ENCODE measurements around the gene SLAMF1.
"Not testable (repeated sequence)": the region's sequence is repeated elsewhere in the genome, so short reads cannot be mapped to it uniquely, and the experiment has no call there.

Gene SLAMF1

DNA sequence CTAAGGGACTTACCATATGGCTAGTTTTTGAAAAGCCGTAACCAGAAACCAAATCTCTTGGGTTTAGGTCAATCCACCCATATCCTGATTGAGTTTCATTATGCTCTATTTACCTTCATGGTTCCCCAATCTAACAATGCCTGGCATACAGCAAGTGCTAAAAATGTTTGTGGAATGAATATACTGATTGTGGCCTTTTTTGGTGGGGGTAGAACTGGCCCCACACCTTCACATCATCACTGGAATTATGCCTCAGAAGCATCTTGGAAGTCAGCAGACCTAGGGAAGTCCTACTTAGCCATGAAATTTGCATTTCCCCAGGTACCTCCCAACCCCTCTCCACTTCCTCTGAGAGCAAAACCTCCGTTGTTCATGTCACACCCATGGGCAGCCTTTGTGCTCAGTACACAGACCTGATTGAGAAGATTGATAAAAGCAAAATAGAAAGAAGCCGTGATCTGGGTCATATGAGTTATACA, 17.8 kb upstream of the SLAMF1 start:
- DNase-seq (ENCODE audit: low spot score), result no peak

GRCh38 chr1:160662910-160663309, 16.1 kb upstream of the SLAMF1 start:
- no peak for DNase-seq (ENCODE audit: low spot score)

- DNase-seq (ENCODE audit: low spot score), result no peak
These were observed 12.7 kb upstream of the SLAMF1 start for GRCh38 chr1:160659566-160659965.

- DNase-seq (ENCODE audit: low spot score), result no peak
These were observed 12.0 kb upstream of the SLAMF1 start for GRCh38 chr1:160658814-160659193.

DNA sequence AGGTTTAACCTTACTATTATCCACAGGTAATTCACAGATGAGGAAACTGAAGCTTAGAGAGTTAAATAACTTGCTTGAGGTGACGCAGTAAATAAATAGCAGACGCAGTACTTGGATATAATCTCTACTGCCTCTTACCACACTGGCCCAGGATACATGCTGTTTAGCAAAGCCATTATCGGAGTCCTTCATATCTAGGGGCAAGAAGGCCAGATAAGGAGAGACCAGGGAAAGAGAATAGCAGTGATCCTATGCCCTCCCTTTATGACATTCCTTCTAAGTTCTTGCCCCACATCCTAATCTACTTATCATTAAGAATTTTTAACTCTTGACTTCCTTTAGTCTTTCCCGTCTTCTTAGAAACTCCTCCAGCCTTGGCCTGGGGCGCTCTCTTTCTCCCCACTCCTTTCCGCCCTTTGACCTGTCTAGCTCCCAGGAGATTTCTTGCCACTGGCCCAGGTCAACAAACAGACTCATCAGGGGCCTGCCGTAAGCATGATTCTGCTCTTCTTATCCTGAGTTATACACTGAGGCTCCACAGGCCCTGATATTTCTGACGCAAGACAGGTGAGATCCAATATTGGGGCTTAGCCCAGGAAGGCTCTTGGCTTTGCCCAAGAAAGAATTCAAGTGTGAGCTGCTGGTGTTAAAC, 11.4 kb upstream of the SLAMF1 start:
- no peak for DNase-seq (ENCODE audit: low spot score)

GRCh38 chr1:160657250-160657781, 10.5 kb upstream of the SLAMF1 start:
- no peak for DNase-seq (ENCODE audit: low spot score)

GRCh38 chr1:160656737-160657136, 9.9 kb upstream of the SLAMF1 start:
- no peak for DNase-seq (ENCODE audit: low spot score)

DNA sequence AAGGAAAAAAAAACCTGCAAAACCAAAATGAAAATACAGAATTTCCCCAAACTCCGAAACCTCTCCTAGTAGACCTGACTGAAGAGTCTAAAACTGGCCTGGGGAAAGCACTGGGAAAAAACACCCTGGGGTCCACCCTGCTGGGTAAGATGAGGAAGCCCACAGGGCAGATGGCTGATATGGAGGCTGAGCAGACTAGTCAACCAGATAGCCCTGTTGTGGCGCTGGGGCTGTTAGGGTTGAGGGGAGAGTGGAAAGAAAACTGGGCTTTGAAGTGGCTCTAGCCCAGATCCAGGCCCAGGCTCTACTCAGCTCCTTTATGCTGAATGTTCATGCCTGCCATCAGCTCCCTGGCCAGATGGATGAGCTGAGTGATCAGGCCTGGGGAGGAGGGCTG, 6.8 kb upstream of the SLAMF1 start:
- DNase-seq (ENCODE audit: low spot score), result no peak

GRCh38 chr1:160652924-160653619, 6.2 kb upstream of the SLAMF1 start:
- no peak for DNase-seq (ENCODE audit: low spot score)

DNA sequence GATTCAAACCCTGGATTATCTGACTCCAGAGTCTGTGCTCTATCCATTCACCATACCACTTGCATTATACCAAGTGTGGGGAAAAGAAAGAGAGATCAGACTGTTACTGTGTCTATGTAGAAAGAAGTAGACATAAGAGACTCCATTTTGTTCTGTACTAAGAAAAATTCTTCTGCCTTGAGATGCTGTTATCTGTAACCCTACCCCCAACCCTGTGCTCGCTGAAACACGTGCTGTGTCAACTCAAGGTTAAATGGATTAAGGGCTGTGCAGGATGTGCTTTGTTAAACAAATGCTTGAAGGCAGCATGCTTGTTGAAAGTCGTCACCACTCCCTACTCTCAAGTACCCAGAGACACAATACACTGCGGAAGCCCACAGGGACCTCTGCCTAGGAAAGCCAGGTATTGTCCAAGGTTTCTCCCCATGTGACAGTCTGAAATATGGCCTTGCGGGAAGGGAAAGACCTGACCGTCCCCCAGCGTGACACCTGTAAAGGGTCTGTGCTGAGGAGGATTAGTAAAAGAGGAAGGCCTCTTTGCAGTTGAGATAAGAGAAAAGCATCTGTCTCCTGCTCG, 5.3 kb upstream of the SLAMF1 start:
- not testable (repeated sequence) for DNase-seq (ENCODE audit: low spot score)

DNA sequence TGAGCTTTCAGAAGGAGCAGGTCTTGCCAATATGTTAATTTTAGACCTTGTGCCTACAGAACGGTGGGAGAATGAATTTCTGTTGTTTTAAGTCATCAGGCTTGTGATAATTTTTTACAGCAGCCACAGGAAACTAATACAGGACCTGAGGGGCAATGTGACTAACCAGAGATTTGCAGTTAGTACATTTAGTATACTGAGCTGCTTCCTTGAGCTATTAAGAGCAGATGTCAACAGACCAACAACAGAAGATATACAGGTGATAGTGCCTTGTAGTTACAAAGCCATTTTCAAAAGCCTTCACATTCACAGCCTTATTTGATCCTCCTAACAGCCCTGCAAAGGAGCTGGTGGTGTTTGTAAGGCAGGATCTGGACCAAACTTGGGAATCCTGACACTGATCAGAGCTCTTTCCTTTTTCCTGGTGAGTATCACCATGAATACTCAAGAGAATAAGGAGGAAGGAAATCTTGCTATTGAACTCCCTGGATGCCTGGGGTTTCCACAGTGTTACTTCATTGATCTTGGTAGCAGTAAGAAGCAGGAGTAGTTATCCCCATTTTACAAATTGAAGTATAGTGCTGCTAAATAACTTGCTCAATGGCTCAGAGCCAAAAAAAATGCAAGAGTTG, 4.7 kb upstream of the SLAMF1 start:
- DNase-seq (ENCODE audit: low spot score), result no peak

- no peak for DNase-seq (ENCODE audit: low spot score)
These were observed 481 bp upstream of the SLAMF1 start for GRCh38 chr1:160647329-160647720.

DNA sequence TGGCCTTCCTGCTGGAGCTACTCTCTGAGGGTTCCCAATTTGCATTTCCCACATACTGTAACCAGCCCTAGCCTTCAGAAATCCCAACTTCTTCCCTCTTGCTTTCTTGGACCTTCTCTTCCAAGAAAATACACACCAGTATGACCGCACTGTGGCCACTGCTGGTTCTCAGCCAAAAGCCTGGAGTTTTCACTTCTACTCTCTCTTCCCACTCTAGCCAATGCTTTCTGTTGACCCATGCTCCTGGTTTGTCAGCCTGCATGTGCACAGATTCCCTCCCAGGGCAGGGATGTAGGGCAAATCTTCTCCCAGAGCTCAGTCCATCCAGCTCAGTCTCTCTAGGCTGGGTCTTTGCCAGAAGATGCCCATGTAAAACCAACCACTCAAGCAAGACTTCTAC, 664 bp downstream of the SLAMF1 start:
- DNase-seq (ENCODE audit: low spot score), result no peak

GRCh38 chr1:160645386-160646130, 1.3 kb downstream of the SLAMF1 start:
- no peak for DNase-seq (ENCODE audit: low spot score)

DNA sequence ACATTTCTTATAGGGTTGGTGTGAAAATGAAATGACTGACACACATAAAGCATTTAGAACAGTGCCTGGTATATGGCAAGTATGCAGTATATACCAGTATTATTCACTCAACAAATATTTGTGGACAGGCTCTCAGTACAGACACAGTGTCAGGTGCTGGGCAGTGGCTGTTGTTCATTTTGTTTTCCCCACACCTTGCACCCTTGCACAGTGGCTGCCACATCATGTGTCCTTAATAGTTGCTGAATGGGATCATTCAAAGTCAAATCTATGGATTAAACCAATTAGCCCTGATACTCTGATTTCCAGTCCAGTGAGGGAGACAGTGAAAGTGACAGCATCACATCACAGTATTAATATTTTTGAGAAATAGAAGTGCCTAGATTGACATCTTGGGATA, 2.4 kb downstream of the SLAMF1 start:
- no peak for DNase-seq (ENCODE audit: low spot score)

- DNase-seq (ENCODE audit: low spot score), result no peak
These were observed 3.7 kb downstream of the SLAMF1 start for GRCh38 chr1:160643138-160643537.

DNA sequence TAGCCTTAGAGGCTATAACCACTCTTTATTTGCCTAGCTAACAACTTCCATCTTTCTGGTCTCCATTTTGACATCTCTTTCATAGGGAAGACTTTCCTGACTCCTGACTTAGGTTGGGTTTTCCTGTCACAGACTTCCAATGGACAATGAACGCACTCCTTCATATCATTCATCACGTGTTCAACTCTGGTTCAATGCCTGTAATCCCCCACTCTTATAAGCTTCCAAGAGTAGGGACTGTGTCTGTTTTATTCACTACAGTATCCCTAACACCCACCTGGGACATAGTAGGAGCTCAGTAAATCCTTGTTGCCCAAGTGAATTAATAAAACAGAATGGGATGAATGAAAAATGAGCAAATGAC, 4.6 kb downstream of the SLAMF1 start:
- DNase-seq (ENCODE audit: low spot score), result no peak

- no peak for DNase-seq (ENCODE audit: low spot score)
These were observed 5.2 kb downstream of the SLAMF1 start for GRCh38 chr1:160641323-160642280.

DNA sequence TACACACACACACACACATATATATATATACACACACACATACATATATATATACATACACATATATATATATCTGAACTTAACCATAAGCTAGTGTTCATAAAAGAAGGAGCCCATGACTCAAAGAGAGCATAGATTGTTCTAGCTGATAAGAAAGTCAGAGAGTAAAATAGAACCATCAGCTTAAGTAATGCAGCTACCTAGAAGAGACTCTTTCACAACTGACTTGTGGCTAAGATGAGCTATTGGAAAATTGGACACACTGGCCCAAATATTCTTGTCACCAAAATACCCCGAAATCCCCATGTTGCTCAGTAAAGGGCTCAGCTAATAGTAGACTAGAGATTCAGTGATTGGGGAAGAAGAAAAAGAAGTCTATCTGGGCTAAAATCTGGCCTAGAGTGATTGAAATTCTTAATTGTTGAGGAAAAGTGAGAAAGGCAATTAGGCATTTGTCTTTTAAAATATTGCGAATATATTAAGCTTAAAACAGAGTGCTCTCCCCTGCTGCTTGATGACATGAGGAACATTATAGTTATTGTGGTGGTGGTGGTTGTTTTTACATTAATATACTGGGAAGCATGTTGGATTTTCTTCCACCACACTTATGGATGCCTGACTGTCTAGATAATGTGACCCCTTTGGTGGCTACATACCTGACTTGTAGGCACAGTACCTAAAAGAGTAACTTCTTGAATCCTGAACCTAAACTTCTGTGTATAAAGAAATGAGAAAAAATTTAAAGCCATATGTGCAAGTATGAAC, 6.3 kb downstream of the SLAMF1 start:
- DNase-seq (ENCODE audit: low spot score), result no peak

- peak; percentile 25 for DNase-seq (ENCODE audit: low spot score)
These were observed 7.2 kb downstream of the SLAMF1 start for GRCh38 chr1:160639652-160640051.
